ENCODE data around the gene NALF2. TPM values are rescaled to one million over a fixed set of nuclear protein-coding genes. Genes with fewer than 3 reads are reported as not detected.

Gene NALF2
- total and polyA plus RNA-seq, 2 donors (not counting 1 experiment from before 2014, with no cell fraction given) = not detected

DNA sequence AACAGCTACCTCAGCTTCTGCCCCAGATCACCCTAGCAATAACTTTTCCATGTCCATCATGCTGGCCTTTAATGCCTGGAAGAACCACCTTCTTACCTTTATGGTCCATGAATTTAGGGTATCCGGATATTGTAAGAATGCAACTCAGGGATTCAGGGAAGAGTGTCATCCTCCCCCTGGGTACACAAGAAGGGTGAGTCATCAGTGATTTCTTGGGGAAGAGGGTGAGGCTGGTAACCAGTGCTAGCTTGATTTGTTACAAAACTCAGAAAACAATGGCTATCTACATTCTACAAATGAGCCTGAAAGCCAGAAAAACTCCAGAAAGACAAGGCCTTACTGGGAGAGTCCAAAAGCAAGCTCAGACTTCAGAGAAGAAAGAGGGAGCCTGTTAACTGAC lies 10.4 kb upstream of the NALF2 start:
- Histone ChIP-seq H3K4me3 (ENCODE audit: control extremely low read depth in 1 of 5, extremely low read depth in 1 of 5, insufficient read depth in 1 of 5, low read depth in 2 of 5, low read length in 4 of 5) (no peak overlapping the region), H3K4me2 (replicated peaks; ENCODE audit: low read depth, low read length, poor library complexity, severe bottlenecking) (no peak overlapping the region), H3K36me3 (replicated peaks in 1 of 2; ENCODE audit: control extremely low read depth in 1 of 2, control insufficient read depth in 1 of 2, extremely low read depth in 1 of 2, insufficient read depth in 2 of 2, low read length in 1 of 2) (no peaks in the 10 kb centered on the region), H3K9me3 (ENCODE audit: control extremely low read depth in 1 of 3, control insufficient read depth in 2 of 3, insufficient read depth in 1 of 3, low read length in 2 of 3) (no peaks in the 10 kb centered on the region), H3K9ac (ENCODE audit: low read length) (no peak overlapping the region), H3K27me3 (replicated peaks in 1 of 4; ENCODE audit: control extremely low read depth in 1 of 4, control insufficient read depth in 3 of 4, insufficient read depth in 4 of 4, low read length in 3 of 4) (no peaks in the 10 kb centered on the region), H3K79me2 (ENCODE audit: control insufficient read depth, insufficient read depth, low read length) (no peaks in the 10 kb centered on the region), H4K20me1 (ENCODE audit: control insufficient read depth, insufficient read depth, low read length, poor library complexity, severe bottlenecking) (no peaks in the 10 kb centered on the region), H2AFZ (ENCODE audit: insufficient read depth, low read depth, low read length, poor library complexity, severe bottlenecking) (no peak overlapping the region), H3K27ac (ENCODE audit: low read length in 2 of 2) (no peak overlapping the region), H3K4me1 (ENCODE audit: control insufficient read depth in 2 of 2, insufficient read depth in 2 of 2, low read length in 2 of 2) (no peaks in the 10 kb centered on the region)
- DNase-seq (no peak), ATAC-seq (ENCODE audit: low read depth) (no peak)
- H3K27me3 Mint-ChIP-seq = peaks cover 22% of the 10 kb centered on the region
- no peaks in the 10 kb centered on the region for H3K9me3 Mint-ChIP-seq (ENCODE audit: insufficient read depth)
- ChIA-PET POLR2A (no interaction called here), CTCF (interaction anchor here (2.6 kb wide), 1 partner anchor 604 kb away, joined by 12 read pairs; no protein-coding TSS in a partner anchor)
- no peak overlapping the region for H3K4me3 Mint-ChIP-seq
- H3K4me1 Mint-ChIP-seq = no peaks in the 10 kb centered on the region
- no CpG with 5 or more reads among the region's 1 CpG for WGBS (ENCODE audit: insufficient coverage)
- intact Hi-C loops (cut with micrococcal nuclease) = no loop called here
- no peak overlapping the region for H3K27ac Mint-ChIP-seq
- TF ChIP-seq EZH2 (IDR thresholded peaks at IDR 0.05; ENCODE audit: borderline replicate concordance, insufficient read depth, low read depth, low read length, poor library complexity, severe bottlenecking) = no peak
- TF ChIP-seq, protein P1, sequence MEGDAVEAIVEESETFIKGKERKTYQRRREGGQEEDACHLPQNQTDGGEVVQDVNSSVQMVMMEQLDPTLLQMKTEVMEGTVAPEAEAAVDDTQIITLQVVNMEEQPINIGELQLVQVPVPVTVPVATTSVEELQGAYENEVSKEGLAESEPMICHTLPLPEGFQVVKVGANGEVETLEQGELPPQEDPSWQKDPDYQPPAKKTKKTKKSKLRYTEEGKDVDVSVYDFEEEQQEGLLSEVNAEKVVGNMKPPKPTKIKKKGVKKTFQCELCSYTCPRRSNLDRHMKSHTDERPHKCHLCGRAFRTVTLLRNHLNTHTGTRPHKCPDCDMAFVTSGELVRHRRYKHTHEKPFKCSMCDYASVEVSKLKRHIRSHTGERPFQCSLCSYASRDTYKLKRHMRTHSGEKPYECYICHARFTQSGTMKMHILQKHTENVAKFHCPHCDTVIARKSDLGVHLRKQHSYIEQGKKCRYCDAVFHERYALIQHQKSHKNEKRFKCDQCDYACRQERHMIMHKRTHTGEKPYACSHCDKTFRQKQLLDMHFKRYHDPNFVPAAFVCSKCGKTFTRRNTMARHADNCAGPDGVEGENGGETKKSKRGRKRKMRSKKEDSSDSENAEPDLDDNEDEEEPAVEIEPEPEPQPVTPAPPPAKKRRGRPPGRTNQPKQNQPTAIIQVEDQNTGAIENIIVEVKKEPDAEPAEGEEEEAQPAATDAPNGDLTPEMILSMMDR (IDR thresholded peaks at IDR 0.05) = no peak

DNA sequence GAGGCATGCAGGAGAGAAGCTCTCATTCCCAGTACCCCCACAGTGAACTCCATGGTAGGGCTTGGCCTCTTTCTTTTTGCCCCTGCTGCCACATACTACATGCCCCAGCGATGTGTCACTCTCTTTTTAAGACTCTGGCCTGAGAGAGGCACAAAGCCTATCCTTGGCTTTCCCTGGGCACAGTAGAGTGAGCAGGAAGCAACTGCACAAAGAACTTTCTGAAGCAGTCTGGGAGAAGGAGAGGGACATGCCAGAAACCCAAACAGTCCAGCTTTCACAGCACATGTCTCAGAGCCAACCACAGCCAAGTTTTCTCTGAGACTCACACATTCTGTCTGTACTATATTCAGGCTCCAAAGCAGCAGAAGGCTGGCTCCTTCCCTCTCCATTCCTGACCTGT lies 7.9 kb upstream of the NALF2 start:
- no peak overlapping the region for H3K9ac ChIP-seq (ENCODE audit: low read length)
- no peaks in the 10 kb centered on the region for H4K20me1 ChIP-seq (ENCODE audit: control insufficient read depth, insufficient read depth, low read length, poor library complexity, severe bottlenecking)
- DNase-seq (no peak), ATAC-seq (ENCODE audit: low read depth) (no peak)
- no peak overlapping the region for H3K4me3 ChIP-seq (ENCODE audit: control extremely low read depth in 1 of 5, extremely low read depth in 1 of 5, insufficient read depth in 1 of 5, low read depth in 2 of 5, low read length in 4 of 5)
- ChIA-PET POLR2A (no interaction called here), CTCF (interaction anchor here (0.6 kb wide), 1 partner anchor 601 kb away, joined by 3 read pairs; no protein-coding TSS in a partner anchor)
- H3K9me3 Mint-ChIP-seq (ENCODE audit: insufficient read depth) = no peaks in the 10 kb centered on the region
- no peaks in the 10 kb centered on the region for H3K9me3 ChIP-seq (ENCODE audit: control extremely low read depth in 1 of 3, control insufficient read depth in 2 of 3, insufficient read depth in 1 of 3, low read length in 2 of 3)
- H3K27me3 Mint-ChIP-seq = peaks cover 16% of the 10 kb centered on the region
- WGBS (ENCODE audit: insufficient coverage) = 80% methylated on average over 1 of the region's 1 CpG
- no peaks in the 10 kb centered on the region for H3K36me3 ChIP-seq (replicated peaks in 1 of 2; ENCODE audit: control extremely low read depth in 1 of 2, control insufficient read depth in 1 of 2, extremely low read depth in 1 of 2, insufficient read depth in 2 of 2, low read length in 1 of 2)
- intact Hi-C loops (cut with micrococcal nuclease) = no loop called here
- no peaks in the 10 kb centered on the region for H3K4me1 ChIP-seq (ENCODE audit: control insufficient read depth in 2 of 2, insufficient read depth in 2 of 2, low read length in 2 of 2)
- no peaks in the 10 kb centered on the region for H3K4me1 Mint-ChIP-seq
- no peak overlapping the region for H3K4me3 Mint-ChIP-seq
- no peak overlapping the region for H3K27ac Mint-ChIP-seq
- TF ChIP-seq, protein P1 (IDR thresholded peaks at IDR 0.05) = no peak
- no peak for TF ChIP-seq EZH2 (IDR thresholded peaks at IDR 0.05; ENCODE audit: borderline replicate concordance, insufficient read depth, low read depth, low read length, poor library complexity, severe bottlenecking)
- peaks cover 0 to 3% (median 0%) of the 10 kb centered on the region in 4 experiments for H3K27me3 ChIP-seq (replicated peaks in 1 of 4; ENCODE audit: control extremely low read depth in 1 of 4, control insufficient read depth in 3 of 4, insufficient read depth in 4 of 4, low read length in 3 of 4)
- H2AFZ ChIP-seq (ENCODE audit: insufficient read depth, low read depth, low read length, poor library complexity, severe bottlenecking) = no peak overlapping the region
- no peak overlapping the region for H3K4me2 ChIP-seq (replicated peaks; ENCODE audit: low read depth, low read length, poor library complexity, severe bottlenecking)
- no peaks in the 10 kb centered on the region for H3K79me2 ChIP-seq (ENCODE audit: control insufficient read depth, insufficient read depth, low read length)
- no peak overlapping the region for H3K27ac ChIP-seq (ENCODE audit: low read length in 2 of 2)
